AG04450 (cell line): Measurements from ENCODE around the gene OSBPL2. TPM values are rescaled to one million over a fixed set of nuclear protein-coding genes. Genes with fewer than 3 reads are reported as not detected.

Experiments
- CTCF ChIA-PET: fragments of 300-600, 350-600 bp; formaldehyde crosslinking; extraction: SDS; loops from one replicate; lab custom pipeline; 2022; ENCODE audit warnings: antibody characterized with exemption, inconsistent platforms; lab: Charles Lee
- POLR2A ChIA-PET: fragments of 350-600 bp; formaldehyde crosslinking; extraction: SDS; loops from one replicate; lab custom pipeline; 2021; ENCODE audit warnings: antibody characterized with exemption, inconsistent platforms; lab: Yijun Ruan, JAX
- DNase-seq: peaks from one replicate; pipeline ENCODE4 v3.0.0-alpha.2; 2011; ENCODE audit warnings: low read depth, low spot score
- H3K27ac ChIP-seq: one replicate; pipeline ENCODE4 v1.5.1; 2012; ENCODE audit warnings: low read depth, low read length, control low read depth
- H3K27me3 ChIP-seq: one replicate; pipeline ENCODE4 v1.6.0; 2012; ENCODE audit warnings: low read length; ENCODE audit not compliant: control insufficient read depth, insufficient read depth
- H3K4me3 ChIP-seq: 2 replicates; pipeline ENCODE4 v1.5.1; 2011; ENCODE audit warnings: mild to moderate bottlenecking, low read depth, low read length, control low read depth
- H3K9me3 ChIP-seq: 2 replicates; pipeline ENCODE4 v1.5.1; 2012; ENCODE audit warnings: low read length; ENCODE audit not compliant: control insufficient read depth, insufficient read depth
- CTCF ChIP-seq: IDR thresholded peaks from 2 replicates; pipeline ENCODE4 v1.5.1; 2011; ENCODE audit warnings: low read depth, low read length, control low read depth, inconsistent platforms
- polyA plus RNA-seq: library from polyadenylated mRNA; depleted of rRNA; stranded (reverse); fragments of >200 nt; gene quantifications from 2 replicates; pipeline ENCODE4 v1.2.3, GENCODE V29; 2011

Gene OSBPL2
- polyA plus RNA-seq, 1 experiment = 18.5 TPM

- DNase-seq = no peak
- Histone ChIP-seq H3K9me3 (no peaks in the 10 kb centered on the region; the same call in 1 of the 2 replicates), H3K27ac (no peak overlapping the region), H3K4me3 (no peak overlapping the region), H3K27me3 (no peaks in the 10 kb centered on the region)
- ChIA-PET POLR2A (interaction anchor here (1.1 kb wide), 1 partner anchor 10 kb away, joined by 4 read pairs; no protein-coding TSS in a partner anchor), CTCF (no interaction called here)
- no peak for TF ChIP-seq CTCF
Observed at GRCh38 chr20:62243906-62244515, 5.7 kb downstream of the OSBPL2 start.

GRCh38 chr20:62244644-62245108 is 6.4 kb downstream of the OSBPL2 start:
- DNase-seq = no peak
- no peak for TF ChIP-seq CTCF
- Histone ChIP-seq H3K27me3 (no peaks in the 10 kb centered on the region), H3K9me3 (no peaks in the 10 kb centered on the region; the same call in 1 of the 2 replicates), H3K4me3 (no peak overlapping the region), H3K27ac (no peak overlapping the region)
- ChIA-PET POLR2A (no interaction called here), CTCF (no interaction called here)

- POLR2A ChIA-PET = no interaction called here
- H3K27ac ChIP-seq = no peak overlapping the region
- TF ChIP-seq CTCF = no peak
- no peak overlapping the region for H3K4me3 ChIP-seq
- CTCF ChIA-PET = interaction anchor here (0.6 kb wide), 1 partner anchor 9 kb away, joined by 3 read pairs; no protein-coding TSS in a partner anchor
- H3K9me3 ChIP-seq = no peaks in the 10 kb centered on the region; the same call in 1 of the 2 replicates
- no peaks in the 10 kb centered on the region for H3K27me3 ChIP-seq
- no peak for DNase-seq
Observed at GRCh38 chr20:62245911-62246280, 7.6 kb downstream of the OSBPL2 start.

- DNase-seq = no peak
- no peaks in the 10 kb centered on the region; the same call in 1 of the 2 replicates for H3K9me3 ChIP-seq
- H3K27ac ChIP-seq = no peak overlapping the region
- CTCF ChIA-PET = interaction anchor here (0.6 to 0.7 kb wide), 3 partner anchors 9 to 236 kb away, joined by 3 read pairs; no protein-coding TSS in a partner anchor
- no peaks in the 10 kb centered on the region for H3K27me3 ChIP-seq
- no peak overlapping the region for H3K4me3 ChIP-seq
- POLR2A ChIA-PET = no interaction called here
- no peak for TF ChIP-seq CTCF
Observed at GRCh38 chr20:62246431-62246830, 8.1 kb downstream of the OSBPL2 start.

GRCh38 chr20:62246872-62247652 is 8.7 kb downstream of the OSBPL2 start:
- TF ChIP-seq CTCF = no peak
- ChIA-PET CTCF (interaction anchor here (0.7 kb wide), 2 partner anchors 12 to 237 kb away, joined by 3 read pairs; no protein-coding TSS in a partner anchor), POLR2A (no interaction called here)
- Histone ChIP-seq H3K9me3 (no peaks in the 10 kb centered on the region), H3K27me3 (no peaks in the 10 kb centered on the region), H3K27ac (no peak overlapping the region), H3K4me3 (no peak overlapping the region)
- no peak for DNase-seq
